Tibial nerve (tissue), 4 donors: ENCODE measurements around the gene FAM50B. TPM values are rescaled to one million over a fixed set of nuclear protein-coding genes. Genes with fewer than 3 reads are reported as not detected.

Experiments used
- DNase-seq, 2 donors: peaks; one replicate each; pipeline ENCODE4 v3.0.0-alpha.2; 2019; ENCODE audit warnings: low spot score in 2 of 2
- H3K27ac ChIP-seq, 4 donors: fragments of 200-600 bp; sonication (generic) in 3 of 4; one replicate each; pipeline ENCODE4 v1.5.1; 2017 to 2019; ENCODE audit warnings: mild to moderate bottlenecking in 1 of 4
- H3K27me3 ChIP-seq, 2 donors: fragments of 200-600 bp; sonication (generic) in 1 of 2; one replicate each; pipeline versions ENCODE4 v1.5.1 to v1.6.0; 2017 to 2019
- H3K36me3 ChIP-seq, 3 donors: fragments of 200-600 bp; sonication (generic); one replicate each; pipeline ENCODE4 v1.5.1; 2018 to 2019
- H3K4me1 ChIP-seq, 4 donors: fragments of 200-600 bp; sonication (generic) in 3 of 4; one replicate each; pipeline ENCODE4 v1.5.1; 2017 to 2019
- H3K4me3 ChIP-seq, 4 donors: fragments of 200-600 bp; sonication (generic) in 3 of 4; one replicate each; pipeline ENCODE4 v1.5.1; 2017 to 2019; ENCODE audit warnings: mild to moderate bottlenecking in 1 of 4, moderate library complexity in 1 of 4
- H3K9me3 ChIP-seq, 4 donors: fragments of 200-600 bp; sonication (generic) in 3 of 4; one replicate each; pipeline ENCODE4 v1.5.1; 2017 to 2019
- CTCF ChIP-seq, 5 experiments: fragments of 200-600 bp in 3 of 5; fragments of 450-650 bp in 2 of 5; sonication (generic) in 3 of 5; IDR thresholded peaks; one replicate each; pipeline ENCODE4 v1.5.1; 2016 to 2019; ENCODE audit warnings: antibody characterized with exemption in 5 of 5, mild to moderate bottlenecking in 3 of 5, moderate library complexity in 2 of 5
- EP300 ChIP-seq, 2 donors: sonication (generic); formaldehyde crosslinking; IDR thresholded peaks; one replicate each; pipeline ENCODE4 v1.6.1; 2017; ENCODE audit warnings: antibody characterized with exemption in 2 of 2, mild to moderate bottlenecking in 1 of 2
- POLR2A ChIP-seq, 2 donors: fragments of 450-650 bp; IDR thresholded peaks; one replicate each; pipeline ENCODE4 v1.6.1; 2017; ENCODE audit warnings: antibody characterized with exemption in 2 of 2, mild to moderate bottlenecking in 2 of 2, moderate library complexity in 2 of 2
- WGBS, 2 donors: methylation state at CpG; one replicate each; pipeline ENCODE4 v1.1.5; 2018; 5-methylcytosine and 5-hydroxymethylcytosine counted together
- total RNA-seq, 4 donors: library from RNA; depleted of rRNA; stranded (reverse); fragments of >200 nt; gene quantifications; one replicate each; pipeline ENCODE4 v1.1.0, GENCODE V29; 2016

Gene FAM50B
- total RNA-seq, 4 donors from 2014 or later, result 6.9 to 23.5 (median 16.1) TPM

- DNase-seq, result no peak
- Histone ChIP-seq H3K4me3 (peak overlapping the region; percentile 38 to 58 (median 50)), H3K27me3 (no peaks in the 10 kb centered on the region), H3K27ac (peak overlapping the region; percentile 58 to 88 (median 64)), H3K4me1 (peaks cover 0 to 14% (median 7%) of the 10 kb centered on the region in 4 donors), H3K36me3 (no peaks in the 10 kb centered on the region), H3K9me3 (no peaks in the 10 kb centered on the region)
- 65 to 74% methylated on average over 57 to 69 of the region's 73 CpGs for WGBS, 2 donors
- no peak for TF ChIP-seq EP300 (IDR thresholded peaks at IDR 0.05)
- no peak for TF ChIP-seq CTCF (IDR thresholded peaks at IDR 0.05)
- TF ChIP-seq POLR2A (IDR thresholded peaks at IDR 0.05), result no peak
These were observed 693 bp downstream of the FAM50B start for GRCh38 chr6:3849681-3850450.

GRCh38 chr6:3850451-3851203 is 1.5 kb downstream of the FAM50B start:
- peak overlapping the region in 1 of 4 donors; percentile 88 for H3K27ac ChIP-seq
- H3K27me3 ChIP-seq, result no peaks in the 10 kb centered on the region

GRCh38 chr6:3851839-3852238 is 2.7 kb downstream of the FAM50B start:
- no peaks in the 10 kb centered on the region for H3K9me3 ChIP-seq
- H3K27me3 ChIP-seq, result no peaks in the 10 kb centered on the region
- no peaks in the 10 kb centered on the region for H3K36me3 ChIP-seq
- peaks cover 0 to 14% (median 7%) of the 10 kb centered on the region in 4 donors for H3K4me1 ChIP-seq
- H3K4me3 ChIP-seq, result no peak overlapping the region
- 91 to 93% methylated on average over 2 of the region's 2 CpGs for WGBS, 2 donors
- DNase-seq, result no peak
- TF ChIP-seq POLR2A (IDR thresholded peaks at IDR 0.05) (no peak), CTCF (IDR thresholded peaks at IDR 0.05) (no peak)
- no peak overlapping the region for H3K27ac ChIP-seq

More at GRCh38 chr6:3850451-3851203, 1.5 kb downstream of the FAM50B start:
- DNase-seq, result no peak
- Histone ChIP-seq H3K9me3 (no peaks in the 10 kb centered on the region), H3K36me3 (no peaks in the 10 kb centered on the region), H3K4me3 (peak overlapping the region in 2 of 4 donors; percentile 53 to 58), H3K4me1 (peaks cover 0 to 14% (median 7%) of the 10 kb centered on the region in 4 donors)
- WGBS, 2 donors, result 95% methylated on average over 33 of the region's 33 CpGs
- TF ChIP-seq POLR2A (IDR thresholded peaks at IDR 0.05) (no peak), EP300 (IDR thresholded peaks at IDR 0.05) (no peak), CTCF (IDR thresholded peaks at IDR 0.05) (no peak)

GRCh38 chr6:3852391-3852790 is 3.2 kb downstream of the FAM50B start:
- Histone ChIP-seq H3K27ac (no peak overlapping the region), H3K4me3 (no peak overlapping the region), H3K9me3 (no peaks in the 10 kb centered on the region), H3K27me3 (no peaks in the 10 kb centered on the region), H3K36me3 (no peaks in the 10 kb centered on the region), H3K4me1 (peaks cover 0 to 14% (median 7%) of the 10 kb centered on the region in 4 donors)
- WGBS, 2 donors, result 86 to 88% methylated on average over 5 of the region's 5 CpGs
- TF ChIP-seq POLR2A (IDR thresholded peaks at IDR 0.05) (no peak), CTCF (IDR thresholded peaks at IDR 0.05) (no peak), EP300 (IDR thresholded peaks at IDR 0.05) (no peak)
- DNase-seq, result no peak

GRCh38 chr6:3855866-3856265 is 6.7 kb downstream of the FAM50B start:
- Histone ChIP-seq H3K36me3 (no peaks in the 10 kb centered on the region), H3K4me3 (no peak overlapping the region), H3K27me3 (no peaks in the 10 kb centered on the region), H3K4me1 (peaks cover 0 to 5% (median 0%) of the 10 kb centered on the region in 4 donors), H3K9me3 (peaks cover 0 to 13% (median 1%) of the 10 kb centered on the region in 4 donors), H3K27ac (no peak overlapping the region)
- 88 to 89% methylated on average over 4 of the region's 4 CpGs for WGBS, 2 donors
- DNase-seq, result no peak
- no peak for TF ChIP-seq CTCF (IDR thresholded peaks at IDR 0.05)
- no peak for TF ChIP-seq POLR2A (IDR thresholded peaks at IDR 0.05)
- no peak for TF ChIP-seq EP300 (IDR thresholded peaks at IDR 0.05)
